ENCODE measurements around the gene CALN1. TPM values are rescaled to one million over a fixed set of nuclear protein-coding genes. Genes with fewer than 3 reads are reported as not detected.
"Not testable (repeated sequence)": the region's sequence is repeated elsewhere in the genome, so short reads cannot be mapped to it uniquely, and the experiment has no call there.

The CALN1 gene
- total RNA-seq (under 1 TPM in 2 of 4 donors, not detected in 2; 0.02 to 0.06 TPM), polyA plus RNA-seq (under 1 TPM; 0.01 to 0.03 (median 0.01) TPM)
- long read RNA-seq, donor 1: 0 reads
- long read RNA-seq, donor 2: 0 reads

DNA sequence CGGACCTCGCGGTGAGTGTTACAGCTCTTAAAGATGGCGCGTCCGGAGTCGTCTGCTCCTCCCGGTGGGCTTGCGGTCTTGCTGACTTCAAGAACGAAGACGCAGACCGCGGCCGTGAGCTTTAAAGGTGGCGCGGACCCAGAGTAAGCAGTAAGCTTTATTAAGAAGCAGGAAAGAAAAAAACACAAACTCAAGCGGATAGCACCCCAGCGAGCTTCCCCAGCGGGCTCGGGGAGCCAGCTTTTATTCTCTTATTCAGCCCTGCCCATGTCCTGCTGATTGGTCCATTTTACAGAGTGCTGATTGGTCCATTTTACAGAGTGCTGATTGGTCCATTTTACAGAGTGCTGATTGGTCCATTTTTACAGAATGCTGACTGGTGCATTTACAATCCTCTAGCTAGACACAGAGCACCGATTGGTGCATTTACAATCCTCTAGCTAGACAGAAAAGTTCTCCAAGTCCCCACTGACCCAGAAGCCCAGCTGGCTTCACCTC lies at the start of gene CALN1:
CALN1 (minus strand) TSS at position 218 of the 498 bp plus-strand sequence.
- DNase-seq; H3K27me3 ChIP-seq (ENCODE audit: insufficient read depth in 3 of 3, low read length in 2 of 3); H3K36me3 ChIP-seq (ENCODE audit: insufficient read depth in 1 of 2, low read depth in 1 of 2); H3K9me3 ChIP-seq; ATAC-seq; H3K4me1 ChIP-seq; H3K4me3 ChIP-seq; H3K27ac ChIP-seq; intact Hi-C loops (cut with DNase I): not testable (repeated sequence)
- WGBS, 3 donors: 93 to 96% (median 95%) methylated on average over 21 of the region's 21 CpGs

DNA sequence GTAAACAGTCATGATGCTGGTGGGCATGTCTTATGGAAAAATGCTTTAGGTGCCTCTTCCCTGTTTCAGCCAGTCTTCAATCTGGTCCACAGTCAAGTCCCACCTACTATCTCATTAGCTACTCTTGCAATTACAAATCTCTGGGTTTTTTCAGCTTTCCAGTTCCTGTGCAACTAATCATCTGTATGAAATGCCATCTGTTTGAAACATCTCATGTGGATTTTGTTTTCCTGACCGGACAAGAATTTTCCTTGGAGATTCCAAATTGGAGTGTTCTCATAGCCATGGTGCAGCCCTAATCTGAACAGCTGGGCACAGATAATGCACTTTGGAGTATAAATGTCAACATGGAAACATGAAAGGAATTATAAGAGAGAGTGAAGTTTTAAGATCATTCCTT lies 41.3 kb upstream of the CALN1 start:
- Histone ChIP-seq H3K9me3 (no peaks in the 10 kb centered on the region), H3K4me3 (no peak overlapping the region), H3K27ac (no peak overlapping the region), H3K27me3 (ENCODE audit: insufficient read depth in 3 of 3, low read length in 2 of 3) (peaks cover 0 to 2% (median 0%) of the 10 kb centered on the region in 3 donors), H3K36me3 (ENCODE audit: insufficient read depth in 1 of 2, low read depth in 1 of 2) (no peaks in the 10 kb centered on the region), H3K4me1 (no peaks in the 10 kb centered on the region)
- no peak for ATAC-seq
- no peak for DNase-seq
- TF ChIP-seq, protein P1, sequence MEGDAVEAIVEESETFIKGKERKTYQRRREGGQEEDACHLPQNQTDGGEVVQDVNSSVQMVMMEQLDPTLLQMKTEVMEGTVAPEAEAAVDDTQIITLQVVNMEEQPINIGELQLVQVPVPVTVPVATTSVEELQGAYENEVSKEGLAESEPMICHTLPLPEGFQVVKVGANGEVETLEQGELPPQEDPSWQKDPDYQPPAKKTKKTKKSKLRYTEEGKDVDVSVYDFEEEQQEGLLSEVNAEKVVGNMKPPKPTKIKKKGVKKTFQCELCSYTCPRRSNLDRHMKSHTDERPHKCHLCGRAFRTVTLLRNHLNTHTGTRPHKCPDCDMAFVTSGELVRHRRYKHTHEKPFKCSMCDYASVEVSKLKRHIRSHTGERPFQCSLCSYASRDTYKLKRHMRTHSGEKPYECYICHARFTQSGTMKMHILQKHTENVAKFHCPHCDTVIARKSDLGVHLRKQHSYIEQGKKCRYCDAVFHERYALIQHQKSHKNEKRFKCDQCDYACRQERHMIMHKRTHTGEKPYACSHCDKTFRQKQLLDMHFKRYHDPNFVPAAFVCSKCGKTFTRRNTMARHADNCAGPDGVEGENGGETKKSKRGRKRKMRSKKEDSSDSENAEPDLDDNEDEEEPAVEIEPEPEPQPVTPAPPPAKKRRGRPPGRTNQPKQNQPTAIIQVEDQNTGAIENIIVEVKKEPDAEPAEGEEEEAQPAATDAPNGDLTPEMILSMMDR (IDR thresholded peaks at IDR 0.05): no peak
- 29 to 65% (median 35%) methylated on average over 1 of the region's 1 CpG for WGBS, 3 donors
- intact Hi-C loops (cut with DNase I): no loop called here

DNA sequence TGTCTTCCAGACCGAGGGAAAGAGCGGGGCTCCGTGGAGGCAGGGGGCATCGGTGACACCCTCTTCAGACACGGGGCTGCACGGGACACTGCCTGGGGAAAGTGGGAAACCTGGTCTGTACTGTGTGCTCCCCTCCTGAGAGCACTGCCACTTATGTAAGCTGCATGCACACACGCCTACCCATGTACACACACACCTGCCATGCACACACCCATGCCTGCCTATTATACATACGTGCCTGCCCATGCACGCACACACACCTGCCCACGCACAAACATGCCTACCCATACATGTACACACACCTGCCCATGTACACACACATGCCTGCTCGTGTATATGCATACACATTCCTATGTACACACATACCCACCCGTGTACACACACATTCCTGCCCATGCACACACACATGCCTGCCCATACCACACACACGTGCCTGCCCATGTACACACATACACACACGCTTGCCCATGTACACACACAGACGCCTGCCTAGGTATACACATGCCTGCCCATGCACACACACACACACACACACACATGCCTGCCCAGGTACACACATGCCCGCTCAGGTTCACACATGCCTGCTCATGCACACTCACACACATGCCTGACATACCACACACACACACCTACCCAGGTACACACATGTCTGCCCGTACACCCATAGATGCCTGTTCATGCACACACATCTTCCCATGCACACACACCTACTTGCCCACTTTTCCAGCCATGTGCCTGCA lies 35.5 kb upstream of the CALN1 start:
- Histone ChIP-seq H3K4me1 (no peaks in the 10 kb centered on the region), H3K9me3 (no peaks in the 10 kb centered on the region), H3K27me3 (ENCODE audit: insufficient read depth in 3 of 3, low read length in 2 of 3) (peaks cover 0 to 26% (median 7%) of the 10 kb centered on the region in 3 donors), H3K36me3 (ENCODE audit: insufficient read depth in 1 of 2, low read depth in 1 of 2) (no peaks in the 10 kb centered on the region), H3K27ac (no peak overlapping the region), H3K4me3 (no peak overlapping the region)
- 60 to 70% (median 62%) methylated on average over 17 of the region's 17 CpGs for WGBS, 3 donors
- TF ChIP-seq, protein P1 (IDR thresholded peaks at IDR 0.05): no peak
- intact Hi-C loops (cut with DNase I): no loop called here
- DNase-seq: no peak
- ATAC-seq: no peak

DNA sequence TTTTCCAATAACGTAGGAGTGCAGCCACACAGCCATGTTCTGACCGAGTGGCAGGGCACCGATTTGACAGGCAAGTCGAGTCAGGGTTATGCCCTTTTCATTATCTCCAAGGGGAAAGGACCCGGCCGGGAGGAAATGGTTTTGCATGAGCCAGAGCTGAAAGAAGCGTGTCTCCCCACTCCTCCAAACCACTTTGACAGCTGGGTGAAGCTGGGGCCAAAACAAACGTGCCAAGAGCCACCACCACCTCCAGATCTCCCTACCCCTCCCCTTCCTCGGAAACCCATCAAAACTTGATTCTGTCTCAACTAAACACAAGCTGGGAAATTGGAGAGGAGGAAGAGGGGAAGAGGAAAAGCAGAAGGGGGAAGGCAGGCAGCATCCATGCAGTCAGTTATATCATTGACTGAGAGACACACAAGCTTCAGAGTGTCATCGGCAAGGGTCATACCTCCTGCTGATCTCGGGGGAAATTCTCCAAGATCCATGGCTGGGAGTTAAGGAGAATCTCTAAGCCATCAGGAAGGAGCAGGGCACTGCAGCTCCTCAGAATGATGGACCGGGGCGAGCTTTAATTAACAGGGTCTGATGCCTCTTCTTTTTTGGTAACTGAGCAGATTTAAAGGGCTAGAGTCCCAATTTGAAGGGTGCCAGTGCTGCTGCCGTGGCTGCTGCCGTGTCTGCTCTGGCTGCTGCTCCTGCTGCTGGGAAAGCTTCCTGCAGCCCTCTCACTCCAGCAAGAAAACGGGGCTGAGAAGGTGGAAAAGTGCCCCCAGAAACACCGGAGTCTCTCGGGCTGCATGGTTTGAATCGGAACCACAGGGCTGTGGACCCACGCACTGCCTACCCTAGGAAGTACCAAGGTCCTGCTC lies 34.7 kb upstream of the CALN1 start:
- Histone ChIP-seq H3K9me3 (no peaks in the 10 kb centered on the region), H3K36me3 (ENCODE audit: insufficient read depth in 1 of 2, low read depth in 1 of 2) (no peaks in the 10 kb centered on the region), H3K4me3 (no peak overlapping the region), H3K27ac (no peak overlapping the region), H3K27me3 (ENCODE audit: insufficient read depth in 3 of 3, low read length in 2 of 3) (peaks cover 0 to 26% (median 7%) of the 10 kb centered on the region in 3 donors), H3K4me1 (no peaks in the 10 kb centered on the region)
- intact Hi-C loops (cut with DNase I): no loop called here
- DNase-seq (no peak), ATAC-seq (no peak)
- 10 to 14% (median 11%) methylated on average over 20 of the region's 20 CpGs for WGBS, 3 donors
- TF ChIP-seq, protein P1 (IDR thresholded peaks at IDR 0.05): no peak

DNA sequence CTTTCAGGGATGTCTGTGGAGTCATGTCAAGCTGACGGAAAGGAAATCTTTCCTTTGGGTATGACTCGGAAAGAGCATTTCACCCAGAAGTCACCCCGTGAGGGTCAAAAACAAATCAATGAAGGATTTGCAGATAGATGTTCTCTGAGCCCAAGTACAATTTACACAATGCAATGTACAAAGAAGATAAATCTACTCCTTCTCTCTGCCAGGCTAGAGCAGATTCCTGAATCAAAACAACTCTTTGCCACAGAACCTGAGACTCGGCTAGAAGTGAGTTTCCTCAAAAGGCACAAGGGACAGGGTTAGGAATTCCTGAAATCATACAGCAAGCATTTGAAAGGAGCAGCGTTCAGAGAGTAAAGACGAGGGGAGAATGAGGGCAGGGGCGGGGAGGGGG lies 34.0 kb upstream of the CALN1 start:
- Histone ChIP-seq H3K9me3 (no peaks in the 10 kb centered on the region), H3K4me3 (no peak overlapping the region), H3K27ac (no peak overlapping the region), H3K4me1 (no peaks in the 10 kb centered on the region), H3K36me3 (ENCODE audit: insufficient read depth in 1 of 2, low read depth in 1 of 2) (no peaks in the 10 kb centered on the region), H3K27me3 (ENCODE audit: insufficient read depth in 3 of 3, low read length in 2 of 3) (peaks cover 0 to 26% (median 7%) of the 10 kb centered on the region in 3 donors)
- intact Hi-C loops (cut with DNase I): no loop called here
- DNase-seq: no peak
- 12 to 22% (median 17%) methylated on average over 7 of the region's 7 CpGs for WGBS, 3 donors
- TF ChIP-seq, protein P1 (IDR thresholded peaks at IDR 0.05): no peak
- ATAC-seq: no peak

Data from psoas muscle (tissue), 8 donors.